HepG2 (cell line): ENCODE measurements around the gene BMPER.

Experiments
- HNRNPUL1 ChIP-seq: fragments of 200-400 bp; formaldehyde crosslinking; IDR thresholded peaks from 2 replicates; pipeline ENCODE4 v1.6.1; 2017; ENCODE audit warnings: low read depth, mild to moderate bottlenecking, low read length, moderate library complexity
- POLR2AphosphoS5 ChIP-seq: IDR thresholded peaks from 2 replicates; pipeline ENCODE4 v1.6.1; 2012; ENCODE audit warnings: low read depth, low read length
- RNF2 ChIP-seq: fragments of 450-650 bp; conservative IDR thresholded peaks from 2 replicates; pipeline ENCODE4 v1.6.1; 2016; ENCODE audit warnings: low read depth
- SP1 ChIP-seq, 2 experiments: fragments of 450-650 bp in 1 of 2; sonication (generic) in 1 of 2; formaldehyde crosslinking in 1 of 2; IDR thresholded peaks; 2 replicates each; pipeline versions ENCODE4 v1.4.0 to v1.6.1; 2016 to 2020; ENCODE audit warnings: missing genetic modification reagents in 1 of 2
- ZNF17 ChIP-seq: sonication (generic); formaldehyde crosslinking; IDR thresholded peaks from 2 replicates; pipeline ENCODE4 v1.5.0; 2020; ENCODE audit warnings: mild to moderate bottlenecking, missing genetic modification reagents
- TF ChIP-seq, protein P1 (sequence below): IDR thresholded peaks from 2 replicates; pipeline ENCODE4 v1.6.1; 2016; ENCODE audit warnings: control low read depth
- TF ChIP-seq, protein P2 (sequence below): sonication (generic); formaldehyde crosslinking; IDR thresholded peaks from 2 replicates; pipeline ENCODE4 v1.4.0; 2020; ENCODE audit warnings: missing genetic modification reagents, borderline replicate concordance
- TF ChIP-seq, protein P3 (sequence below): sonication (generic); formaldehyde crosslinking; IDR thresholded peaks from 2 replicates; pipeline ENCODE4 v1.4.0; 2020; ENCODE audit warnings: missing genetic modification reagents

DNA sequence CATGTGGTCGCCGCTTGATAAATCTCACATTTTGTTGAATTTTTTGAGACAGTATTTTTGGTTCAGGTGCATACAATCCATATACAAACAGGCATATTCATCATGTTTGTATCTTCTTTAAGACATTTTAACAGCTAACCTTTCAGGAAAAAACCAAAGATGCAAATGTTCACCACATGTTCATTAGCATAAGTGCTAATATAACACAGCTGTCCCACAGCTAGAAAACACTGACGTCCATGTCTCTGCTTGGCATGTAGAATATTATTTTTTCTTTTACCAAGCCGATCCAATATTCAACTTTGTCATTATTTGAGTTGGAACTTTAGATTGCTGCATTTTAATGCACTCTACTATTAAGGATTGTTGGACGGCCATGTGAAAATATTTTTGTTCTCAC lies 31.2 kb downstream of the BMPER start:
- TF ChIP-seq, protein P1, sequence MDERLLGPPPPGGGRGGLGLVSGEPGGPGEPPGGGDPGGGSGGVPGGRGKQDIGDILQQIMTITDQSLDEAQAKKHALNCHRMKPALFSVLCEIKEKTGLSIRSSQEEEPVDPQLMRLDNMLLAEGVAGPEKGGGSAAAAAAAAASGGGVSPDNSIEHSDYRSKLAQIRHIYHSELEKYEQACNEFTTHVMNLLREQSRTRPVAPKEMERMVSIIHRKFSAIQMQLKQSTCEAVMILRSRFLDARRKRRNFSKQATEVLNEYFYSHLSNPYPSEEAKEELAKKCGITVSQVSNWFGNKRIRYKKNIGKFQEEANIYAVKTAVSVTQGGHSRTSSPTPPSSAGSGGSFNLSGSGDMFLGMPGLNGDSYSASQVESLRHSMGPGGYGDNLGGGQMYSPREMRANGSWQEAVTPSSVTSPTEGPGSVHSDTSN (CRISPR knock-in tag) = no peak
- TF ChIP-seq HNRNPUL1 (no peak), SP1 (IDR thresholded peaks at IDR 0.05) (no peak), SP1 (CRISPR knock-in tag; IDR thresholded peaks at IDR 0.05) (no peak), RNF2 (no peak), POLR2AphosphoS5 (no peak), ZNF17 (CRISPR knock-in tag) (no peak)
- TF ChIP-seq, protein P2, sequence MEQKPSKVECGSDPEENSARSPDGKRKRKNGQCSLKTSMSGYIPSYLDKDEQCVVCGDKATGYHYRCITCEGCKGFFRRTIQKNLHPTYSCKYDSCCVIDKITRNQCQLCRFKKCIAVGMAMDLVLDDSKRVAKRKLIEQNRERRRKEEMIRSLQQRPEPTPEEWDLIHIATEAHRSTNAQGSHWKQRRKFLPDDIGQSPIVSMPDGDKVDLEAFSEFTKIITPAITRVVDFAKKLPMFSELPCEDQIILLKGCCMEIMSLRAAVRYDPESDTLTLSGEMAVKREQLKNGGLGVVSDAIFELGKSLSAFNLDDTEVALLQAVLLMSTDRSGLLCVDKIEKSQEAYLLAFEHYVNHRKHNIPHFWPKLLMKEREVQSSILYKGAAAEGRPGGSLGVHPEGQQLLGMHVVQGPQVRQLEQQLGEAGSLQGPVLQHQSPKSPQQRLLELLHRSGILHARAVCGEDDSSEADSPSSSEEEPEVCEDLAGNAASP (CRISPR knock-in tag) = no peak
- TF ChIP-seq, protein P3, sequence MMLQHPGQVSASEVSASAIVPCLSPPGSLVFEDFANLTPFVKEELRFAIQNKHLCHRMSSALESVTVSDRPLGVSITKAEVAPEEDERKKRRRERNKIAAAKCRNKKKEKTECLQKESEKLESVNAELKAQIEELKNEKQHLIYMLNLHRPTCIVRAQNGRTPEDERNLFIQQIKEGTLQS (CRISPR knock-in tag) = no peak
